ENCODE data around the gene WIPI1.
"Not testable (repeated sequence)": the region's sequence is repeated elsewhere in the genome, so short reads cannot be mapped to it uniquely, and the experiment has no call there.

Gene WIPI1, protein sequence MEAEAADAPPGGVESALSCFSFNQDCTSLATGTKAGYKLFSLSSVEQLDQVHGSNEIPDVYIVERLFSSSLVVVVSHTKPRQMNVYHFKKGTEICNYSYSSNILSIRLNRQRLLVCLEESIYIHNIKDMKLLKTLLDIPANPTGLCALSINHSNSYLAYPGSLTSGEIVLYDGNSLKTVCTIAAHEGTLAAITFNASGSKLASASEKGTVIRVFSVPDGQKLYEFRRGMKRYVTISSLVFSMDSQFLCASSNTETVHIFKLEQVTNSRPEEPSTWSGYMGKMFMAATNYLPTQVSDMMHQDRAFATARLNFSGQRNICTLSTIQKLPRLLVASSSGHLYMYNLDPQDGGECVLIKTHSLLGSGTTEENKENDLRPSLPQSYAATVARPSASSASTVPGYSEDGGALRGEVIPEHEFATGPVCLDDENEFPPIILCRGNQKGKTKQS

DNA sequence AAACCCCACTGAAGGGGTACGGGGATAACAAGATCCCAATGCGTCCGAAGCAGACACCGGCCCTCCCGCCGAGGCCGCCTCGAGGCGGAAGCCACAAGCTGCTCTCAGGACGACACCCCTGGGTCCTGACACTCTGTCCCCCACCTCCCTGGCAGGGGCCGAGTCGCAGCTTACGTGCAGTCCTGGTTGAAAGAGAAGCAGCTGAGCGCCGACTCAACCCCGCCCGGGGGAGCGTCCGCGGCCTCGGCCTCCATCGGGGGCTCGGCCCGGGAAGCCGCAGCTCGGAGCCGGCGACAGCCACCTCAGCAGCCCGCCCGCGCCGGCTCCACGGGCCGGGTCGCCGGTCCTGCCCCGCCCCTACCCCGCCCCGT lies at the start of gene WIPI1:
WIPI1 (minus strand) TSS at position 329 of the 371 bp plus-strand sequence; CDS start at position 254, 75 bp downstream.
- peak in 21 of 58 donors; percentile 49 to 82 (median 68) for DNase-seq

DNA sequence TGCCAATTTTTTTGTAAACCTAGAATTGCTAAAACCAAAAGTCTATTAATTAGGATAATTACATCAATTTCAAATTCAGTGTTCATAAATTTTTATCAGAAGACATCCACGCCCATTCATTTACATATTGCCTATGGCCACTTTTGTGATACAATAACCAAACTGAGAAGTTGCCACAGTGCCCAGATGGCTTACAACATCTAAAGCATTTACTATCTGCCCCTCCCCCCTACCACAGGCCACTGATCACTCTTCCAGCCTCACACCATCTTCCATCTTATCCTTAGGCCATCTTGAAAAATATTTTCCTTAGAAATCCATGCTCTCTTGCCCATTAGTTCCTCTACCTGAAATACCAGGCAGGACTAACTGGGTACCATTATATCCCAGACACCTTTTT lies 48.7 kb upstream of the WIPI1 start:
- DNase-seq = no peak

DNA sequence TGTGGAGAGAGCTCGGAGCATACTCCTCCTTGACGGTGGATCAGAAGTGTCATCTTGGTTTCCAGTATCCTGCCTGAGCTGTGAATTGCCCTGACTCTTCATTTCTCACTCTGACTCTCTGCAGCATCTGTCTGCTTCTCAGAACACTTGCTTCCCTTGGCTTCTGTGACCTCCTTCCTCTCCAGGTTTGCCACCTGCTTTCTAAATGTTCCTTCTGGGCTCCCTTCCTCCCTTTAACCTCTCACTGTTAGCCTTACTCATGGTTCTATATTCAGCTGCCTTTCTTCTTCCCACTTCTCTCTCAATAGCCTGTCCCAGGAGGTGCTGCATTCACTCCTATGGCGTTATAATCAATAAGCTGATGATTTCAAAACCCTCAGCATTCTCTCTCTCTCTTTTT lies 43.8 kb upstream of the WIPI1 start:
- no peak for DNase-seq

DNA sequence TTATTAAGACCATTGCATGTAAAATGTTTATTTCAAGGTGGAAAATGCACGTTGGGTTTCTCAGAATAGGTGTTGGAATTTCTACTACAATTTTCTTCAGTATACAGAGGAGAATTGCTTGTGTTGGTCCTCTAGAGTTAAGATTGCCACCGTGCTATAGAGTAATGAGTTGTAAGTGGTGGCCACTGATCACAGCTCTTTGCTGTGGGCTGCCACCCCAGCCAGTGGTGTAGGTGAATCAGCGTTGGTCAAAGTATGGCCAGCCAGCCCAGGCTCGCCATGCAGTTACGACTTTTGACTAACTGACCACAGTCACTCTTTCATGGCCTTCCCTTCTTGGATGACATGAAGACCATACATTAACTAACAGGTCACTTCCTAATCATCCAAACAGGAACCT lies 42.3 kb upstream of the WIPI1 start:
- DNase-seq = no peak

DNA sequence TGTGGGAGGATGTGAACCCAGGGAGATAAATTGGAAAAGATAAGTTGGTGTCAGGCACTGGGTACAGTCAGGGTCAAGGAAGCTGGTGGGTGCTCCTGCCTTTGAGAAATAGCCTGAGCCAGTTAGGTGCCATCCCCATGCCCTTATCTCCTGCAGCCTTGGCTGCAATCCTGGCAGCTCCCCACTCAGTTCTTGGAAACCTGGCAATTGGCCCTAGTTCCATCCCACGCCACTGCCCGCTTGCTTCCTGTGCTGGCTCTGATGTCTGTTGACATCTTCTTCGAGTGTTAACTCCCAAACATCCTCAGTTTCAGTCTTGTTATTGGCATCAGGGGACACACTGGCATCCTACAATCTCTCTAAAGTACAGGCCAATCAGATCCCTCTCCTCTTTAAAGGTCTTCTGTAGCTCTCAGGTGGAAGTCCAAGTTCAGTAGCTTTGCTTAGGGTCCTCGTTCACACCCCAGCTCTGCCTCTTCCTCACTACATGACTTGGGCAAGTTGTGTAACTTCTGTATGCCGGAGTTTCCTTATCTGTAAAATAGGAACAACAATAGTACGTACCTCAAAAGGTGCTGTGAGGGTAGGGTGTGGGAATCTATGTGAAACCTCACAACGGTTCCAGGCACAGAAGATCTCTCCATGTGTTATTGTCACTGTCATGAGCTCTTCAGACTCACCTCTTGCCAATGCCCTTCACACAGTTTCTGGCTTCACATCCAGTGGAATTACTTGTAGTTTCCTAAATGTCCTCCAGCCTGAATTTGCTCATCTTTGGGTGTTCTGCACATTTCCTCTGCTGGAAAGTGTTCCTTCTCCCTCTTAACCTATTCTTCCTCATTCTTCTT lies 41.4 kb upstream of the WIPI1 start:
- DNase-seq = peak in 1 of 58 donors; percentile 10

DNA sequence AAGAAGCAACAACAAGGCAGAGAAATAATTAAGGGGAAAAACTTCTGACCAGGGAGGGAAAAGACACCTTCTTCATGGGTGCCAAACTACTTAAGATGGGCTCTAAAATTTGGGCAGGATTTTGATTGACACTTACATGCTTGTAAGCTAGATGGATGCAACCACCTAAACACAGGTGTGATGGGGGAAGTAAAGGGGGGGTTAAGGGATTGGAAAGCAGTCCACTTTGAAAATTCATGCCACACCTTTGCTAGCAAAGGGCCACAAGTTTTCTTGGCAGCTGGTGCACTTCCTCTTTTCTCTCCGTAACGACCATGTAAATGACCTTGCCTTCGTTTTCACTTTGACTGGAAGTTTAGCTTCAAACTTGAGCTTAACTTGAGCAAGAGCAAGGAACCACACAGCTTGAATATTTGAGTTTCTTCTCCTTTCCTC lies 40.6 kb upstream of the WIPI1 start:
- peak in 1 of 58 donors; percentile 2 for DNase-seq

DNA sequence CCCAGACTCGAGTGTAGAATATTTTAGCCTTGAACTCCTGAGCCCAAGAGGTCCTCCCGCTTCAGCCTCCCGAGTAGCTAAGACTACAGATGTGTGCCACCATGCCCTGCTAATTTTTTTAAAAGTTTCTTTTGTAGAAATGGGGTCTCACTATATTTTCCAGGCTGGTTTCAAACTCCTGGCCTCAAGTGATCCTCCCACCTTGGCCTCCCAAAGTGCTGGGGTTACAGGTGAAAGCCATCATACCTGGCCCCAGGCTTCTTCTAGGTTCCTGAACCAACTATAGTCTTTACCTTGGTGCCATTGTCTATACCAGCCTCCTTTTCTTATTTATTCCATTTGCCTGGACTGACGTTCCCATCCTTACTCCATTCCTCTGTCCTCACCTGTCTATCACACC lies 37.8 kb upstream of the WIPI1 start:
- DNase-seq = no peak

DNA sequence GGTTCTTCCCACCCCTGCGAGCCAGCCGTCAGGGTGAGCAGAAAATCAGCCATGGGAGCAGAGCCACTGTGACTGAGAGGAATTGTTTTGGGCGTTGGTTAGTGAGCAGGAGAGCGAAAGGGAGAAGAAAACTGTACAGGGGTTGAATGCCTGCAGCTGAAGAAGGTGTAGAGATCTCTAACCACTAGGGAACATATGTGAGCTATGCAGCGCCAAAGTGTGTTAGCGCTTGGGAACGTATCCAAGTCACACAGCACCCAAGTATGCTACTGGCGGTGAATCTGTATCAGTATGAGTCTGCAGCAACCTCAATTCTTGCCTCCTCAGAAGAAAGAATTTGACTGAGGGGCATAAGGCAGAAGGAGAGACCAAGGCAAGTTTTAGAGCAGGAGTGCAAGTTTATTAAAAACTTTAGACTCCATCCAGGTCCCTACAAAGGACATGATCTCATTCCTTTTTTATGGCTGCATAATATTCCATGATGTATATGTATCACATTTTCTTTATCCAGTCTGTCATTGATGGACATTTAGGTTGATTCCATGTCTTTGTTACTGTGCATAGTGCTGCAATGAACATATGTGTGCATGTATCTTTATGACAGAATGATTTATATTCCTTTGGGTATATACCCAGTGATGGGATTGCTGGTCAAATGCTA lies 35.2 kb upstream of the WIPI1 start:
- DNase-seq = not testable (repeated sequence)

DNA sequence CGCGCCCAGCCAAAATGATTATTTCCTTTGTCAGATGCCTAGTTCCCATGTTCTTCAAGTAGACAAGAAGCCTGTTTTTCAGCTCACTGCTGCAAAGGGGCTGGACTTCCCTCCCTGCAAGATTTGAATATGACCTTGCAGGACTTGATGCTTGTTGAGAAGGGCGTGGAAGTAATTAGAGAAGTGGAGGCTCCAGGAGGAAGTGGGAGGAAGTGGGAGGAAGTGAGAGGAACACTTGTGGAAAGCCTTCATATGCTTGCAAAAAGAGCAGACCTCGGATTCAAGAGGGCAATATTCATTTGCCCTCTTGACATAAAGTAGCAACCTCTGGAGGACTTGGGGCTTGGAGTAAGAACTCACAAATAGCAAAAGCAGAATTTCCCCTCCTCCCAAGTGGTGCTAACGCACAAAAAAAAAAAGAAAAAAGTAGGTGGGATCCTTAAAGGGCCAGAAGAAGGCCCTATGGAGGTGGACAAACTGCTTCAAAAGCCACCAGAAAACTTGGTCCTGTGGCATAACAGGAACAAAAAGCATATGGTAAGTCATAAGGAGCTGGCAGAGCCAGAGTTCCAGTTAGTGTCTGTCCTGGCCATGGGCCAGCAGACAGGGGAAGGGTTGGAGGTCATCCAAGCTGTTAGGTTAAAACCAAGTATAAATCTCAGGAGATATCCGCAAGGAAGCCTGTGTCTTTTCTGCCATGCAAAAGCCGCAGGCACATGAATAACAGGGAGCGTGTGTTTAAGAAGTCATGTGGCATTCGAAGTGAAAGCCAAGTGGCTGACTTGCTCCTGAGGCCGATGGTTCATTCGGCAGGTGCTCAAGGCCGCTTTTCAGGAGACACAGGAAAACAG lies 34.3 kb upstream of the WIPI1 start:
- peak in 4 of 58 donors; percentile 14 to 32 (median 22) for DNase-seq

DNA sequence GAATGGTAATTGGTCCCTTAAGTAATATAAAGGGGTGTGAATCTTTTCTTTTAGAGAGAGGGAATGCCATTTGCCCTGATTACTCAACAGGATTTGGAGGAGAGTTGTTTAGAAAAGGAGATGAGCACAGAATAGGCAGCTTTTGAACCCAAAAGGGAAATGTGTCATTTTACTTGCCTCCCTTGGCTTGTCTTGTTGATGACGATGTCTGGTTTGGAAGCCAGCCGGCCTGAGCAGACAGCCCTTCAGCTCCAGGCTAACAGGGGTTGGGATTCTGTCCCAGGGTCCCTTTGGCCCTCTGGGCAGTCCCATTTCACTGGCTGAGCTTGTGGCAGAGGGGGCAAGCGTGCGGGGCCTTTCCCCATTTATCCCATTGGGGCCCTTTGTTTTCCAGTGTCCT lies 32.6 kb upstream of the WIPI1 start:
- DNase-seq = no peak

DNA sequence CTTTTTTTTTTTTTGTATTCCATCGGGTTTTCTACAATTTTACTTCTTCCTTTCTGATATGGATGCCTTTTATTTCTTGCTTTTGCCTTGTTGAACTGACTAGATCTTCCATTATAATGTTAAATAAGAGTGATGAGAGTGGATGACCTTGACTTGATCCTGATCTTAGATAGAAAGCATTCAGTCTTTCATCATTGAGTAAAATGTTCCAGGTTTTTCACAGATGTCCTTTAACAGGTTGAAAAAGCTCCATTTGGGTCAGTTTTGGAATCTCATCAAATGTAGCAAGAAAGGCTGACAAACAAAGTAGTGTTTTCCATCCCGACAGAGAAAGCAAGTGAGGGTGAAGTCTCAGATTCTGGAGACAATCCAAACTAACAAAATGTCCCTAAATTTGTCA lies 27.2 kb upstream of the WIPI1 start:
- no peak for DNase-seq

DNA sequence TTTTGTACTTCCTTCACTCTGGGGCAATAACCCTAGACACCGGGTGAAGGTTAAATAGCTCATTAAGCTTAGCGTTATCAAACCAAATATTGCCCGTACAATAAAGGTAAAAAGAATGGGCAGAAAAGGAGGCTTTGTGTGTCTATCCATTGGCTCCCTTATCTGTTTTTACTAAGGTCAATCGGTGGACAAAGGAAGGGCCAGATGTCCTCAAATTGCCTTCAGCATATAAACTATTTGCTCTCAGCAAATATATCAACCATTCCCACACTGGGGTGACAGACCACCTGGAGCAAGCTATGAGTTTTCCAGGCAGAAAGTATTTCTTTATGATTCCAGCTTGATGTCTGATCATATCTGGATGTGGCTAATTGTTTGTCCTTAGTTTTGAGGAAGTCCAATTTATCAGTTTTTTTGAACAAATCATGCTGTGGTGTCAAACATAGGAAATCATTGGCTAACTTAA lies 25.3 kb upstream of the WIPI1 start:
- DNase-seq = no peak

DNA sequence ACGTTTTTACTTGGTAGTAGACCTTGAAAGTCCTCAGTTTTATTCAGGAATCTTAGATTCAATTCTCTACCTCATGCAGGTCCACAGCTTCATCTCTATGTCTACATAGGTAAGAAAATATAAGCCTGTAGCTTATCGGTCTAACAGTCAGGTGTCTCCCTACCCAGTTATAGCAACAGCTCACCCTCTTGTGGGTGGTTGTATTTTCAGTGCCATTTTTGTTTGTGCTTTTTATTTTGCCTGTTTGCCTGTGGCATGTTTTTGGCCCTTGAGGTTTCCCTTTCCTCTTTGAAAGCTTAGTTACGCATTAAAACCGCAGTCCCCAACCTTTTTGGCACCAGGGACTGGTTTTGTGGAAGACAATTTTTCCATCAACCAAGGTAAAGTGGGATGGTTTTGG lies 23.6 kb upstream of the WIPI1 start:
- DNase-seq = no peak

DNA sequence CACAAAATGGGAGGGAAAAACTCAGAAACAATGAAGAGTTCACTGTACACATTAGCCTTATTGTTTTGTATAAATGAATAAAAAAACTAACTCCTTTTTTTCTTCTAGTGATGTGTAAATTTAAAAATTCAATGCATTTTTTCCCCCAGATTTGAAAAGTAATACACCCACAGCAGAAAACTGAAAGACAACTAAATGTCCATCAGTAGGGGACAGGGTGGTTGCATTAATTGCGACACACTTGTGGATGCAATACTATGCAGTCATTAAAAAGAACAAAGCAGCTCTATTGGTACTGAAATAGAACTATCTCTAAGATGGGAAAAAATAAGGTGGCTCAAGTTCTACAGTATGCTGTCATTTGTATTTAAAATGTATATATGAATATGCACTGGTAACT lies 13.7 kb upstream of the WIPI1 start:
- DNase-seq = no peak

DNA sequence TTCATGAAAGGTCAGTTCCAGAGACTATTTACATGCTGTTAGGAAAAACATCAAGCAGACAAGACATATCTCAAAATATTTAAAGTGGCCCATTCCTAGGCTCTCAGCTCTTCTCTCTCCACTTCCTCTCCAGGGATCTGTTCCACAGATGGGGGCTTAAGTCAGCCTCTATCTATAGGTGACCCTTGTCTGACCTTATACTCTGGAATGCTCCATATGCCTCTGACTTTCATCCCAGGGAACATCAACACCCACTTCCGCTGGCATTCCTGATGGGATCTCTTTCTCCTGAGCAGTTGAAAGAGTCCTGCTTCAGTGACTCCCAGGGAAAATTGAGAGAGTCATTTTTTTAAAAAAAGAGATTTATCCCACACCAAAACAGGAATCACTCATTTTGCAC lies 11.5 kb upstream of the WIPI1 start:
- DNase-seq = no peak

DNA sequence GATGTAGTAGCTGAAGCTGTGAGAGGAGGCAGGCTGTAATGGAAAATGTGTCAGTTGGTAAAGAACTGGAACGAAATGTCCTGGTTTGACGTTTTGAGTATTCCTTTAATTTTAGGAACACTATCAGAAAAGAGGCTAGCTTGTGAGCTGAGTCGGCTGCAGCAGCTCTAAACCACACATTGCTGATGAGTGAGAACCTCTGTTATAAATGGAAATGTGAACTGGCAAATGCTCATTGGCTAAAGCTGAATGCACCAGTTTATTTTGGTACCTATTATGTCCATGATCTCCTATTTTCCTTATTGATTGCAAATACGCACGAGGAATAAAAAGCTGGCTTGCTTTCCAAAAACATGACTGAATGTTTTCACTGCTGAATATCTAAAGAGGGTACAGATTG lies 11.0 kb upstream of the WIPI1 start:
- DNase-seq = peak in 3 of 58 donors; percentile 20 to 25 (median 22)

DNA sequence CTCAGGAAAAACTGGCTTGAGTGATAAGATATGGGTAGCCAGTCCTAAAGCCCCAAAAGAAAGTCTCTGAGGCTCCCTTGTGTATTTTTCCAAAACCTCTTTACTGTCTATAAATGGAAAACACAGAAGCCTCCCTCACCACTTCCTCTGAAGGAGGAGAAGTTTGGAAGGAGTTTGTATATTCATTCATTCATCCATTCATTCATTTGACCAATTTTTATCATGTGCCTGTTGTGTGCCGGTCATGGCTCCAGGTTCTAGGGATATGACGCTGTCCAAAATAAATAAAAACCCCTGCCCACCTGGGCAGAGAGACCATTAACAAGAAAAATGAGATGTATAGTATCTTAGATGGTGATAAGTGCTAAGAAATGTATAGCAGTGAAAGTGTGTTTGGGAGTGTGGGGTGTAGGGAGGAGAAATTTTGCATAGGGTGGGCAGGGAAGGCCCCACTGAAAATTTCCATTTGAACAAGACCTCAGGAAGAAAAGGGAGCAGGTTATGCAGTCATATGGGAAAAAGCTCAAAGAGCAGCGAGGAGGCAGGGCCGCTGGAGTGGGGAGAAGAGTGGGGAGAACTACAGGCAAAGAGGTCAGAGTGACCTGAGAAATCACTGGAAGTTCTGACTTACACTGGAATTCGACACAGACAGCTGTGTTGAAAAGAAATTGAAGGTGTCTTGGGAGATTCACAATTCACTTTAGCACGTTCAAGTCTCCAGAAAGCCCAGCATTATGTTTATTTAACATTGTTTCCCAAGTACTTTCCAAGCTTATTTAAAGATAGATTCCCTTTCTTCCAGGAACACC lies 6.1 kb upstream of the WIPI1 start:
- no peak for DNase-seq

DNA sequence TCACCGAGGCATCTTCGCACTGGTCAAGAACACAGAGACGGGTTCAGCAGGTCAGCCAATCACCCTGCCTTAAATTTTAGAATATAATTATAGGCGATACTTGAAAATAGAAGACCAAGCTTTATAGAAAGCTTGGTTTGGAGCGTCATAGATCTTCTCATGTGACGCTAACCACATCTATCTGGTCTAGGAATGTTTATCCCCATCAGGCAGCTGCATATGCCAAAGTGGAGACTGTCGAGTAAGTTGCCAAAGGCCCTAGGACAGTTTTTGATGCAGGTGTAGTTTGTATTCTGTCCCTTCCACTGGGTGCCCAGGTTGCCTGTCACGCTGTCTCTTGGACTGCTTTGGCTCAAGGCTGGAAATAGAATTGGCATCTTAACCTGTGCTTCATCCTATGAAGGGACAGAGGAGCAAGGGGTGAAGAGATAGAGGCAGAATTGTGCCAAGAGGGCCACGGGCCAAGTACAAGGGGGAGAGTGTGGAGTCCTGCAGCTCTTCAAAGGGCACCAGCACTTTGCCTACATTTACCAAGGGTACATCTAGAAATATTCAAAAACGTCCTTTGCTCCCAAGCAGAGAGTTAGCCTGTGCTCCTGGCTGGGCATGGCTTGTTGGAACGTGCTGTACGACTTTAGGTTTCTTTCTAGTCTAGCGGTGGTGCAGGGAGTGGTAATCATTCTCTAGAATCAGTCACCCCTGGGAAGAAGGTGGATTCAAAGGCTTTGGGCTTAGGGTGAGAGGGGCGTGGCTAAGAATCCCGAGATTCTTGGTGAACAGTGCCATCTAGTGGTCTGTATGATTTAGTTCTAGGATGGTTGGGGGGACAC lies 5.3 kb upstream of the WIPI1 start:
- DNase-seq = peak in 33 of 58 donors; percentile 6 to 67 (median 31)

DNA sequence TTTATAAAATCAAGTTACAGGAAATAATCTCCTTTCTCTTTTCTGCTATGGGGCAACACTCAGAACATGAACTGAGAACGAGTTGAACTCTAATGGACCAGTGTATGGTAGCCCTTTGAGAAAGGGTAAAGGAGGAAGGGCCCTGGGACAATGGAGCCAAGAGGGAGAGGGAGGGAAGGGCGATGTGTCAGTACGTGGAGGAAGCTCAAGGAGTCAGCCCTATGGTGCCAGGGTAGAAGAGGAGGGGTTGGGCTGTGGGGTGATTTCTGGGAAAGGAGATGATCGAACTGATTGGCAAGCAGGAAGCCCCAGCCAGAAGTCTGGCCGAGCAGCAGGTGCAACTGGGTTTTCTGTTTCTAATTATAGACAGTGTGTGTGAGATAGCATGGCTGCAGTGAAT lies 4.3 kb upstream of the WIPI1 start:
- DNase-seq = no peak
